KMS-11 (cell line): ENCODE data around the gene AUTS2.

ENCODE experiments used
- H2AFZ ChIP-seq: fragments of 200-600 bp; sonication (generic); 2 replicates; pipeline ENCODE4 v1.6.1; 2016; ENCODE audit warnings: antibody characterized with exemption, mixed run types, low read depth
- H3K27ac ChIP-seq: fragments of 200-600 bp; sonication (generic); 2 replicates; pipeline ENCODE4 v1.6.1; 2016; ENCODE audit warnings: mild to moderate bottlenecking, mixed run types
- H3K27me3 ChIP-seq: fragments of 200-600 bp; sonication (generic); 2 replicates; pipeline ENCODE4 v1.6.1; 2017; ENCODE audit warnings: mild to moderate bottlenecking, low read depth, mixed run types, moderate library complexity; ENCODE audit not compliant: insufficient read depth
- H3K36me3 ChIP-seq: fragments of 200-600 bp; sonication (generic); 2 replicates; pipeline ENCODE4 v1.6.1; 2017; ENCODE audit warnings: mild to moderate bottlenecking, mixed run types; ENCODE audit not compliant: insufficient read depth
- H3K4me1 ChIP-seq: fragments of 200-600 bp; sonication (generic); 2 replicates; pipeline ENCODE4 v1.6.1; 2016; ENCODE audit warnings: mild to moderate bottlenecking, low read depth, mixed run types; ENCODE audit not compliant: poor library complexity, severe bottlenecking
- H3K4me2 ChIP-seq: fragments of 200-600 bp; sonication (generic); 2 replicates; pipeline ENCODE4 v1.7.0; 2016; ENCODE audit warnings: mild to moderate bottlenecking, mixed run types
- H3K4me3 ChIP-seq: fragments of 200-600 bp; sonication (generic); IDR thresholded peaks from 2 replicates; pipeline ENCODE4 v1.6.1; 2017; ENCODE audit warnings: low read depth, low read length, mixed read lengths; ENCODE audit not compliant: insufficient read depth
- H3K79me2 ChIP-seq: fragments of 200-600 bp; sonication (generic); 2 replicates; pipeline ENCODE4 v1.6.1; 2016; ENCODE audit warnings: low read depth, mixed run types; ENCODE audit not compliant: insufficient read depth
- H3K9ac ChIP-seq: fragments of 200-600 bp; sonication (generic); 2 replicates; pipeline ENCODE4 v1.6.1; 2016; ENCODE audit warnings: mild to moderate bottlenecking, mixed run types
- H4K20me1 ChIP-seq: fragments of 200-600 bp; sonication (generic); 2 replicates; pipeline ENCODE4 v1.6.1; 2016; ENCODE audit warnings: mild to moderate bottlenecking, mixed run types; ENCODE audit not compliant: insufficient read depth
- TF ChIP-seq, protein P1 (sequence below): fragments of 200-600 bp; sonication (generic); conservative IDR thresholded peaks from 2 replicates; pipeline ENCODE4 v1.6.1; 2017; ENCODE audit warnings: low read depth, mild to moderate bottlenecking, antibody characterized with exemption, low read length, moderate library complexity, mixed read lengths

AUTS2 gene

DNA sequence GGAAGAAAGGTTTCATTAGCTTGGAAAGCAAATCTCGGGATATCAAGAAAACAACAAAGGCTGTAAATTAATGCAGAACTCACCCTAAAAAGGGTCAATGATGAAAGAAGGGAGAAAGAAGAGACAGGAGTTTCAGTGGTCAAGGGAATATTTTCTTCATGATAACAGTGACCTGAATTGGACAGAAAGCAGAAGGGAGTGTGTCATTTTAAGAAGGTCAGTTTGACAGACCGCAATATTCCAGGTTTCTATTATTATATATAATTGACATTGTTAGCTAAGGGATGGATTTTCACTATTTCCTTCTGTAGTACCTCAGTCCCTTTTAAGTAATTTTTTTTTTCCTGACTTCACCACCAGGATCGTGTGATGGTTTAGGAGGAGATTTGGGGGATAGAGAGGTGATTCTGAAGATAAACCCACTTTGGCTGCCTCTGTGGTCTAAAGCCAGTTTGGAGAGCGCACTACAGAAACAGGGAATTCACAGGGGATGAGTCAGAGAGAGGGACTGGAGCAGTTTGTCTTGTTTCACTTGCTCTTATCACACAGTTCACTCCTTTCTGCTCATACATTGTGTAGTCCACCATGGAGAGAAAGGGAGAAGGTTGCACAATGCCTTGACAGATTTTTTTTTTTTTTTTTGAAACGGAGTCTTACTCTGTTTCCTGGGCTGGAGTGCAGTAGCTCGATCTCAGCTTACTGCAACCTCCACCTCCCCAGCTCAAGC lies 417.9 kb downstream of the AUTS2 start:
- peak overlapping the region; percentile 44; the same call in 1 of the 2 replicates for H3K4me2 ChIP-seq
- H3K79me2 ChIP-seq = no peaks in the 10 kb centered on the region
- peaks cover 26% of the 10 kb centered on the region for H3K4me1 ChIP-seq
- TF ChIP-seq, protein P1, sequence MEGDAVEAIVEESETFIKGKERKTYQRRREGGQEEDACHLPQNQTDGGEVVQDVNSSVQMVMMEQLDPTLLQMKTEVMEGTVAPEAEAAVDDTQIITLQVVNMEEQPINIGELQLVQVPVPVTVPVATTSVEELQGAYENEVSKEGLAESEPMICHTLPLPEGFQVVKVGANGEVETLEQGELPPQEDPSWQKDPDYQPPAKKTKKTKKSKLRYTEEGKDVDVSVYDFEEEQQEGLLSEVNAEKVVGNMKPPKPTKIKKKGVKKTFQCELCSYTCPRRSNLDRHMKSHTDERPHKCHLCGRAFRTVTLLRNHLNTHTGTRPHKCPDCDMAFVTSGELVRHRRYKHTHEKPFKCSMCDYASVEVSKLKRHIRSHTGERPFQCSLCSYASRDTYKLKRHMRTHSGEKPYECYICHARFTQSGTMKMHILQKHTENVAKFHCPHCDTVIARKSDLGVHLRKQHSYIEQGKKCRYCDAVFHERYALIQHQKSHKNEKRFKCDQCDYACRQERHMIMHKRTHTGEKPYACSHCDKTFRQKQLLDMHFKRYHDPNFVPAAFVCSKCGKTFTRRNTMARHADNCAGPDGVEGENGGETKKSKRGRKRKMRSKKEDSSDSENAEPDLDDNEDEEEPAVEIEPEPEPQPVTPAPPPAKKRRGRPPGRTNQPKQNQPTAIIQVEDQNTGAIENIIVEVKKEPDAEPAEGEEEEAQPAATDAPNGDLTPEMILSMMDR = no peak
- no peaks in the 10 kb centered on the region for H4K20me1 ChIP-seq
- H2AFZ ChIP-seq = no peak overlapping the region
- no peaks in the 10 kb centered on the region for H3K27me3 ChIP-seq
- H3K36me3 ChIP-seq = no peaks in the 10 kb centered on the region
- no peak overlapping the region for H3K9ac ChIP-seq
- no peak overlapping the region for H3K27ac ChIP-seq
- H3K4me3 ChIP-seq = no peak overlapping the region

DNA sequence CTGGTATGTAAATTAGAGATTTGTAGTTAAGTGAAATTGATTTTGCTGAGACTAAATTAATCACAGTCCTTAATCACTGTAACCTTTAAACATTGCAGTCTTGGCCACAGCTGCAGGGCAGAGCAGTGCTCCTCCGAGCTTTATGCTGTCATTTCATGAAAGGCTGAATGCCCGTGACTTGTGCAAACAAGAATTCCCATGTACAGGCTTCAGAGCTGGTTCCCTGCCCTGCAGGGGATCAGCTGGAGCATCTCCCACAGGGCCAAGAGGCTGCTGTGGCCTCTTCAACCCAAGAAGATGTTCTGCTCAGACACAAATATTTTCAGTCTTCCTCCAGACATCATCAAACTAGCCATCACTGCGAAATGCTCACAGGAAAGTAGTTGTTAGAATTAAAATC lies 419.1 kb downstream of the AUTS2 start:
- Histone ChIP-seq H3K79me2 (no peaks in the 10 kb centered on the region), H3K36me3 (no peaks in the 10 kb centered on the region), H3K27ac (no peak overlapping the region), H3K4me3 (no peak overlapping the region), H3K9ac (no peak overlapping the region), H3K27me3 (no peaks in the 10 kb centered on the region), H3K4me1 (peaks cover 26% of the 10 kb centered on the region), H4K20me1 (no peaks in the 10 kb centered on the region), H3K4me2 (no peak overlapping the region), H2AFZ (no peak overlapping the region)
- TF ChIP-seq, protein P1 = no peak

DNA sequence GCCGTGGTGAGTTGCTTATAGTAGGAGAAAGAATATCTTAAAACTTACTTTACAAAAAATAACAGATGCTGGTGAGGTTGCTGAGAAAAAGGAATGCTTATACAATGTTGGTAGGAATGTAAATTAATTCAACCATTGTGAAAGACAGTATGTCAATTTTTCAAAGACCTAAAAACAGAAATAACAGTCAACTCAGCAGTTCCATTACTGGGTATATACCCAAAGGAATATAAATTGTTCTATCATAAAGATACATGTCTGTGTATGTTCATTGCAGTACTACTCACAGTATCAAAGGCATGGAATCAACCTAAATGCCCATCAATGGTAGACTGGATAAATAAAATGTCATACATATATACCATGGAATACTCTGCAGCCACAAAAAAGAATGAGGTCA lies 420.4 kb downstream of the AUTS2 start:
- H3K36me3 ChIP-seq = no peaks in the 10 kb centered on the region
- H4K20me1 ChIP-seq = no peaks in the 10 kb centered on the region
- TF ChIP-seq, protein P1 = no peak
- no peak overlapping the region for H3K9ac ChIP-seq
- H3K4me2 ChIP-seq = no peak overlapping the region
- H3K79me2 ChIP-seq = no peaks in the 10 kb centered on the region
- no peak overlapping the region for H3K4me3 ChIP-seq
- no peak overlapping the region for H2AFZ ChIP-seq
- no peaks in the 10 kb centered on the region for H3K27me3 ChIP-seq
- H3K4me1 ChIP-seq = peaks cover 26% of the 10 kb centered on the region
- H3K27ac ChIP-seq = no peak overlapping the region

DNA sequence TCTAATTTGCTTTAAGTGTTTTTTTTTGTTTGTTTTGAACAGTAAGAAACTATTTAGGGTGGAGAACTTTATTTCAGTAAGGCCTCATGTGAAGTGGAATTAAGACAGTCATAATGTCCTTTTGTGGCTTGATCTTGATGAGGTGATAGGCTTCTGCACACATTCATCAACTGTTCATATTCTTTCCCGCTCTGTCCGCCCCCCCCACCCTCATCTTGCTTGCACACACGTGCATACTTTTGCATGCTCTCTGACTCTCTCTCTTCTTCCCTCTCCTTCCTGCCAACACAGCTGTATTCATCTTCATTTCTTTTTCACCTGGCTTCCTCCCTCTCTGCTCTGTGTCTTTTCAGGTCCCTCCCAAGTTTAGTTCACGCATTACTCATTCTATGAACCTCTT lies 429.6 kb downstream of the AUTS2 start:
- Histone ChIP-seq H3K4me1 (no peaks in the 10 kb centered on the region), H3K4me2 (no peak overlapping the region), H3K27ac (no peak overlapping the region), H2AFZ (no peak overlapping the region), H3K79me2 (no peaks in the 10 kb centered on the region), H3K36me3 (no peaks in the 10 kb centered on the region), H3K9ac (no peak overlapping the region), H3K27me3 (no peaks in the 10 kb centered on the region), H3K4me3 (no peak overlapping the region), H4K20me1 (no peaks in the 10 kb centered on the region)
- TF ChIP-seq, protein P1 = no peak
